ENCODE data around the gene TWNK.

Gene TWNK

GRCh38 chr10:100995181-100995580 is 7.8 kb downstream of the TWNK start:
- H3K9me3 ChIP-seq (ENCODE audit: control insufficient read depth, insufficient read depth, low read depth, low read length): no peaks in the 10 kb centered on the region
- H3K4me1 ChIP-seq (ENCODE audit: control insufficient read depth, insufficient read depth, low read length): peaks cover 6% of the 10 kb centered on the region
- TF ChIP-seq, protein P1, sequence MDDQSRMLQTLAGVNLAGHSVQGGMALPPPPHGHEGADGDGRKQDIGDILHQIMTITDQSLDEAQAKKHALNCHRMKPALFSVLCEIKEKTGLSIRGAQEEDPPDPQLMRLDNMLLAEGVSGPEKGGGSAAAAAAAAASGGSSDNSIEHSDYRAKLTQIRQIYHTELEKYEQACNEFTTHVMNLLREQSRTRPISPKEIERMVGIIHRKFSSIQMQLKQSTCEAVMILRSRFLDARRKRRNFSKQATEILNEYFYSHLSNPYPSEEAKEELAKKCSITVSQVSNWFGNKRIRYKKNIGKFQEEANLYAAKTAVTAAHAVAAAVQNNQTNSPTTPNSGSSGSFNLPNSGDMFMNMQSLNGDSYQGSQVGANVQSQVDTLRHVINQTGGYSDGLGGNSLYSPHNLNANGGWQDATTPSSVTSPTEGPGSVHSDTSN (CRISPR knock-in tag; IDR thresholded peaks at IDR 0.05): no peak
- TF ChIP-seq ZNF610 (tag by site-specific recombination; IDR thresholded peaks at IDR 0.05; ENCODE audit: borderline replicate concordance) (no peak), ZNF639 (tag by site-specific recombination; IDR thresholded peaks at IDR 0.05) (no peak), ZNF596 (tag by site-specific recombination; IDR thresholded peaks at IDR 0.05) (no peak), ZNF239 (tag by site-specific recombination; IDR thresholded peaks at IDR 0.05) (no peak), ZNF549 (tag by site-specific recombination; IDR thresholded peaks at IDR 0.05) (no peak), ZNF174 (tag by site-specific recombination; IDR thresholded peaks at IDR 0.05) (no peak), ZSCAN30 (tag by site-specific recombination; IDR thresholded peaks at IDR 0.05) (no peak), ZBTB8A (tag by site-specific recombination; IDR thresholded peaks at IDR 0.05) (no peak), KLF7 (tag by site-specific recombination; IDR thresholded peaks at IDR 0.05; ENCODE audit: borderline replicate concordance) (no peak), ZNF221 (tag by site-specific recombination; IDR thresholded peaks at IDR 0.05; ENCODE audit: borderline replicate concordance) (no peak), ZNF670 (tag by site-specific recombination; IDR thresholded peaks at IDR 0.05; ENCODE audit: low read depth) (no peak), ZNF677 (tag by site-specific recombination; IDR thresholded peaks at IDR 0.05) (no peak), EGR2 (tag by site-specific recombination; IDR thresholded peaks at IDR 0.05; ENCODE audit: low read depth) (no peak), ZEB2 (tag by site-specific recombination; IDR thresholded peaks at IDR 0.05) (no peak), ZSCAN16 (tag by site-specific recombination; IDR thresholded peaks at IDR 0.05) (no peak), TRIM28 (IDR thresholded peaks at IDR 0.05; ENCODE audit: borderline replicate concordance, low read length) (no peak), ZNF324 (tag by site-specific recombination; IDR thresholded peaks at IDR 0.05) (no peak)
- CTCF ChIA-PET: interaction anchor here (0.6 to 16.6 kb wide), 7 partner anchors 14 to 198 kb away, joined by 3 to 274 read pairs (median 5); no protein-coding TSS in a partner anchor
- POLR2A ChIA-PET: interaction anchor here (0.6 kb wide), 1 partner anchor 10 kb away, joined by 3 read pairs; no protein-coding TSS in a partner anchor
- H3K27ac ChIP-seq (ENCODE audit: extremely low read depth, low read depth, low read length): no peak overlapping the region
- H3K36me3 ChIP-seq (ENCODE audit: control insufficient read depth in 2 of 2, insufficient read depth in 1 of 2, low read length in 2 of 2): peaks cover 13 to 38% of the 10 kb centered on the region in 2 experiments
- H3K4me3 ChIP-seq (ENCODE audit: low read depth, low read length): no peak overlapping the region

- Histone ChIP-seq H3K4me1 (ENCODE audit: control insufficient read depth, insufficient read depth, low read length) (peaks cover 8% of the 10 kb centered on the region), H3K4me3 (ENCODE audit: low read depth, low read length) (peak overlapping the region; percentile 57), H3K9me3 (ENCODE audit: control insufficient read depth, insufficient read depth, low read depth, low read length) (no peaks in the 10 kb centered on the region), H3K36me3 (ENCODE audit: control insufficient read depth in 2 of 2, insufficient read depth in 1 of 2, low read length in 2 of 2) (peaks cover 4 to 32% of the 10 kb centered on the region in 2 experiments), H3K27ac (ENCODE audit: extremely low read depth, low read depth, low read length) (peak overlapping the region; percentile 94)
- CTCF ChIA-PET: interaction anchor here (0.6 to 16.6 kb wide), 19 partner anchors 10 to 1190 kb away, joined by 3 to 274 read pairs (median 4); partner anchors contain the start of genes MRPL43 and TWNK
- POLR2A ChIA-PET: interaction anchor here (0.5 to 2.4 kb wide), 7 partner anchors 9 to 145 kb away, joined by 3 to 14 read pairs (median 6); partner anchors contain the start of genes PDZD7 and SFXN3
- no peak for TF ChIP-seq ZNF184 (tag by site-specific recombination; IDR thresholded peaks at IDR 0.05)
- 0 out of 2 replicates have a peak, but pooled peaks have one; percentile 0 for TF ChIP-seq ZFP37 (tag by site-specific recombination; IDR thresholded peaks at IDR 0.05)
- TF ChIP-seq ZNF24 (tag by site-specific recombination; IDR thresholded peaks at IDR 0.05): no peak
- peak; percentile 66; the same call in 1 of the 2 replicates for TF ChIP-seq SP3 (tag by site-specific recombination; IDR thresholded peaks at IDR 0.05)
- no peak for TF ChIP-seq REPIN1 (tag by site-specific recombination; IDR thresholded peaks at IDR 0.05; ENCODE audit: low read depth)
- TF ChIP-seq, protein P2, sequence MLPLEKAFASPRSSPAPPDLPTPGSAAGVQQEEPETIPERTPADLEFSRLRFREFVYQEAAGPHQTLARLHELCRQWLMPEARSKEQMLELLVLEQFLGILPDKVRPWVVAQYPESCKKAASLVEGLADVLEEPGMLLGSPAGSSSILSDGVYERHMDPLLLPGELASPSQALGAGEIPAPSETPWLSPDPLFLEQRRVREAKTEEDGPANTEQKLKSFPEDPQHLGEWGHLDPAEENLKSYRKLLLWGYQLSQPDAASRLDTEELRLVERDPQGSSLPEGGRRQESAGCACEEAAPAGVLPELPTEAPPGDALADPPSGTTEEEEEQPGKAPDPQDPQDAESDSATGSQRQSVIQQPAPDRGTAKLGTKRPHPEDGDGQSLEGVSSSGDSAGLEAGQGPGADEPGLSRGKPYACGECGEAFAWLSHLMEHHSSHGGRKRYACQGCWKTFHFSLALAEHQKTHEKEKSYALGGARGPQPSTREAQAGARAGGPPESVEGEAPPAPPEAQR (tag by site-specific recombination; IDR thresholded peaks at IDR 0.05): no peak
- TF ChIP-seq MEIS1 (CRISPR knock-in tag; IDR thresholded peaks at IDR 0.05; ENCODE audit: borderline replicate concordance): no peak
- TF ChIP-seq, protein P1 (CRISPR knock-in tag; IDR thresholded peaks at IDR 0.05): 0 out of 2 replicates have a peak, but pooled peaks have one; percentile 21
- peak; percentile 66; the same call in 1 of the 2 replicates for TF ChIP-seq IKZF3 (tag by site-specific recombination; IDR thresholded peaks at IDR 0.05)
- TF ChIP-seq ZNF585B (tag by site-specific recombination; IDR thresholded peaks at IDR 0.05): no peak
- 0 out of 2 replicates have a peak, but pooled peaks have one; percentile 45 for TF ChIP-seq HOXC10 (CRISPR knock-in tag; IDR thresholded peaks at IDR 0.05)
- peak; percentile 12; the same call in 1 of the 2 replicates for TF ChIP-seq ZNF335 (tag by site-specific recombination; conservative IDR thresholded peaks at IDR 0.05)
- TF ChIP-seq ZFP3 (tag by site-specific recombination; IDR thresholded peaks at IDR 0.05; ENCODE audit: low read depth): no peak
Observed at GRCh38 chr10:100996678-100997359, 9.5 kb downstream of the TWNK start.
